ENCODE measurements around the gene MED9.

Gene MED9

DNA sequence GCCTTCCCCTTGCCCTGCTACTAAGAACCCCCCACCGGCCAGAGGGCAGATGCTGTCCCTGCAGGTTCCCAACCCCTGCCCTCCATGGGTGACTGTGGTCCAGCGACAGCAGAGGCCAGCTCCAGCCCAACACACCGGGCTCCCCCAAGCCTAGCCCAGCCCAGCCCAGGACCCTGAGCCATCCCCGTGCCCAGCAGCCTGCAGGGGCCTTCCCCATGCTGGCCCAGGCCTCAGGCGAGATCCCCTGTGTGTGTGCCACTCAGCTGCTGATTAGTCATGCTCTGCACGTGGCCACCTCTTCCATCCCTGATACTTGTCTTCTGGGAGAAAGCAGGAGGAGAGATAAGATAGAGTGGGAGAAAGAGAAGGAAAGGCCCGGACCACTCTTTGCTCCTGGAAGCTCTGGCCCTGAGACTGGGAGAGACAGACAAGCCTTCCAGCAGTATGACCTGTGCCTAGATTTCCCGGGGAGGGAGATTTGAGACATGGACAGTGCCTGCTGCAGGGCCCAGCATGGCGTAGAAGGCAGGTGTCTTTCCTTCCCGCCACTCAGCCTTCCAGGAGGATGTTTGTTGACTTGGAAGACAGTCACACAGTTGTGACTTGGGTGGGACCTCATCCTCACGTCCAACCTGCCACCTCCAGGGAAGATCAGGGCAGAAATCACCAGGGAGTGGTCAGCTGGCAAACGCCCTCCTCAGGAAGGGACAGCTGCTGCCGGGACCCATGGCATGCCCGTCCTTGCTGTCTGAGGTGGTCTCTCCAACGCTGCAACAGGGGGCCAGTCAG is 60.7 kb downstream of the MED9 start:
- no peak for DNase-seq (ENCODE audit: low read depth, low spot score)

DNA sequence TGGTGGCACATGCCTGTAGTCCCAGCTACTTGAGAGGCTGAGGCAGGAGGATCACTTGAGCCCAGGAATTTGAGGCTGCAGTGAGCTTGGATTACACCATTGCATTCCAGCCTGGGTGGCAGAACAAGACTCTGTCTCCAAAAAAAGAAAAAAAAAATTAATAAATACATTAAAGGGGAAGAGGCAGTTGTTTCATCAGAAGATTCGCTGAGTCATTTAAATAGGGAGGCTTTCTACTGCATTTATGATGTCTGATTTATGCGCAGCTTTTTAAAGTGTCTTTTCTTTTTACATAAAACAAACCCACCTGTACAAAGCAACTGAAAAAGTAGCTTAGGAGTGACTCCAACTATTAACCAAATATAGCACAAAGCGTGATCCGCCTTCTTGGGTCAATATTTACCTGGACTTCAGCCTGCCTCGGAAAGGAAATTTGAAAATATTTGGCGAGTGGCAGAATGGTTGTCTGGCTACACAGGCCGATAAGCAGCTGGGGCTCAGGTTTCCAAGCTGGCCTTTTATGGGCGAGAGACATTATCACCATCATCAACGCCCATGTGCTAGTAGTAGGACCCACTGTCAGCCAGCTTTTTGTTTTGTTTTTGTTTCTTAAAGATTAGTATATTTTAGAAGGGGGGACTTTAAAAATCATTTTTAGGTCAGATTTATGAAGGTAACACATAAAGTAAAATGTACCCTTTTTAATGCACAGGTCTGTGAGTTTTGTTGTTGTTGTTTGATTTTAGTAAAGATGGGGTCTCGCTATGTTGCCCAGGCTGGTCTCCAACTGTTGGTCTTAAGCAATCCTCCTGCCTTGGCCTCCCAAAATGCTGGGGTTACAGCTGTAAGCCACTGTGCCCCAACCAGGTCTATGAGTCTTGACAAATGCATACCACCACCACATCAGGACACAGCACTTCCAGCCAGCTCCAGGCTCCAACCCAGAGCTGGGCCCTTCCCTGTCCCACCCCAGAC is 61.9 kb downstream of the MED9 start:
- no peak for DNase-seq (ENCODE audit: low read depth, low spot score)

GRCh38 chr17:17539591-17539990 is 62.8 kb downstream of the MED9 start:
- DNase-seq (ENCODE audit: low read depth, low spot score), result no peak

GRCh38 chr17:17540278-17540906 is 63.6 kb downstream of the MED9 start:
- no peak for DNase-seq (ENCODE audit: low read depth, low spot score)

DNA sequence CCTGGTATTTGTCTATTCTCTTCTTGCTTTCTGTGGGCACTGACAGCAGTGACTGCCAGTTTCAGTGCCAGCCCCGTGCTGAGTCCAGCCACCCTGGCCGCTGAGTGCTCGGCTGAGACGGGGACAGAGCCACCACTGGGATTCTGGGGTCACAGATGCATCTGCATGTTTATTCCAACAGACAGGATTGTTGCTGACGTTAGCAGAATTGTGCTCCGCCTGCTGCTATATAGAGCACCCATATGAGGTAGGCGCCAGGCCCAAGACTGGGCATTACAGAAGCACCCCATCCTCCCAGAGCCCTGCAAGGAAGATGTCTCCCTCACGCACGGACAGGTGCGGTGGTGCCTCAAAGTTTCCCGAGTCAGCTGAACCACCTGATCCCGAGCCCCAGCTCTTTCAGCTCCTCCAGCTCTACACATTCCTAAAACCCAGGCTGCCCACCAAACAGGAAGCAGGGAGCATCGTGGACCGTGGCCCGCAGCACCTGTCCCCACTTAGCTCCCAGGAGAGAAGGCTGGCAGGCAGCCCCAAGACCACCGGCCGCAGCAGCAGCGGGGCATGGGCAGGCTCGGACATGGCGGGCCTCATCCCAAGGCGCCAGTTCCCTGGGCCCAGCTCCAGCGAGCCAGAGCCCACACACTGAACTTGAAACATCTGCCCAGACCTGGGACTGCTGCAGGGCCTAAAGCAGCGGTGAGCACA is 64.3 kb downstream of the MED9 start:
- no peak for DNase-seq (ENCODE audit: low read depth, low spot score)

GRCh38 chr17:17541640-17542001 is 64.8 kb downstream of the MED9 start:
- no peak for DNase-seq (ENCODE audit: low read depth, low spot score)
